Coronary artery (tissue), 2 donors: ENCODE measurements around the gene TM7SF3.
A peak's percentile ranks its signal among the peaks of the same experiment; 100 is the strongest.

Experiments used
- DNase-seq: peaks from one replicate; pipeline ENCODE4 v3.0.0-alpha.2; 2017; ENCODE audit warnings: low spot score
- H3K27ac ChIP-seq, 2 donors: fragments of 200-600 bp; sonication (generic); one replicate each; pipeline ENCODE4 v1.5.1; 2016 to 2019
- H3K4me3 ChIP-seq: fragments of 200-600 bp; sonication (generic); 2 replicates; pipeline ENCODE4 v1.5.1; 2016; ENCODE audit warnings: mild to moderate bottlenecking, moderate library complexity
- CTCF ChIP-seq: fragments of 200-600 bp; sonication (generic); IDR thresholded peaks from one replicate; pipeline ENCODE4 v1.5.1; 2019; ENCODE audit warnings: antibody characterized with exemption

The TM7SF3 gene

GRCh38 chr12:27014859-27015729, 910 bp upstream of the TM7SF3 start:
- H3K27ac ChIP-seq = peak overlapping the region; percentile 82 to 91
- no peak for TF ChIP-seq CTCF
- peak overlapping the region; percentile 88 for H3K4me3 ChIP-seq
- no peak for DNase-seq

- DNase-seq = no peak
- Histone ChIP-seq H3K27ac (peak overlapping the region; percentile 82 to 91), H3K4me3 (peak overlapping the region; percentile 88)
- TF ChIP-seq CTCF = no peak
These were observed 536 bp downstream of the TM7SF3 start for GRCh38 chr12:27013611-27014084.

DNA sequence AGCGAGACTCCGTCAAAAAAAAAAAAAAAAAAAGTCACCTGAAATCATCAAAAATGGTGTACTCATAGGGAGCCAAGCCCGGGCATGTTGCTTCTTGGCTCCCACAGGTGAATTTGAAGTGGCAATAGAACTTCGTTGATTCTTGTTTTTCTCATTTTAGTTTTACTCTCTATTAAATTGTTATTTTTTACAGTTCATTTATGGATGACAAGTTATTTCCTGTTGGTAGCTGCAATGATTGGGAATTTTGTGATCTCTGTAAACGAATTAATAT, 1.3 kb downstream of the TM7SF3 start:
- H3K4me3 ChIP-seq = peak overlapping the region; percentile 88
- H3K27ac ChIP-seq = peak overlapping the region in 1 of 2 donors; percentile 24
- no peak for DNase-seq
- no peak for TF ChIP-seq CTCF

GRCh38 chr12:27012239-27012981, 1.8 kb downstream of the TM7SF3 start:
- peak overlapping the region; percentile 48 for H3K4me3 ChIP-seq
- H3K27ac ChIP-seq = peak overlapping the region; percentile 24 to 60
- no peak for DNase-seq
- TF ChIP-seq CTCF = no peak

GRCh38 chr12:27009881-27010301, 4.3 kb downstream of the TM7SF3 start:
- peak overlapping the region in 1 of 2 donors; percentile 13 for H3K27ac ChIP-seq
- no peak for DNase-seq
- no peak overlapping the region for H3K4me3 ChIP-seq
- no peak for TF ChIP-seq CTCF

GRCh38 chr12:27008081-27008480, 6.1 kb downstream of the TM7SF3 start:
- Histone ChIP-seq H3K27ac (no peak overlapping the region), H3K4me3 (no peak overlapping the region)
- DNase-seq = no peak
- TF ChIP-seq CTCF = no peak
